ENCODE results near the gene COPS7B.

COPS7B gene

DNA sequence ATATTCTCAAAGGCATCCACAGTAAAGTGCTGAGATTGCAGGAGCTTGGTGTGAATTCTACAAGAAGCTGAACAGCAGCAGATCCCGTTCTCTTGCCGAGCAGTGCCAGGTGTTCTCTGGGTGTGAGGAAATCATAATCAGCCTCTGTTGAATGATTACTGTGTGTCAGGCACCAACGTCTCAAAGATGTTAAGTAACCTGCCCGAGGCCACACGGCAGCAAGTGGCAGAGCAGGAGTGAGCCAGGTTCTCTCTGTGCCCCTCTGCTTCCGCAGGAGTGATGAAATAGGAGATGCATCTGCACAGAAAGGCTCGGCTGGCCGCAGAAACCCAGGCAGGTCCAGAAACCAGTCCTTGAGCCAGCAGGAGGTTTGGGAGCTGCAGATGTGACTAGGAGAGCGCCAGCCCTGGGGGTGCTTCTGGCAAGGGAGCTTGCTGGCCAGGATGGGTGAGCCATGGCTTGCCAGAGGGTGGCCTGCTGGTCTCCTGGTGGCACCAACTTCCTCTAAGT is 68.4 kb downstream of the COPS7B start:
- Histone ChIP-seq H2AFZ (ENCODE audit: low read depth, low read length, severe bottlenecking) (no peak overlapping the region), H3K9me3 (ENCODE audit: insufficient read depth, low read length) (no peaks in the 10 kb centered on the region), H3K4me2 (ENCODE audit: low read depth, low read length, poor library complexity, severe bottlenecking) (no peak overlapping the region), H3K9me2 (replicated peaks; ENCODE audit: insufficient read depth, low read length) (no peaks in the 10 kb centered on the region), H3K27me3 (ENCODE audit: low read length) (no peaks in the 10 kb centered on the region), H3K79me2 (ENCODE audit: insufficient read depth, low read length) (no peaks in the 10 kb centered on the region), H3K4me3 (ENCODE audit: insufficient read depth, low read length, poor library complexity, severe bottlenecking) (no peak overlapping the region), H3K36me3 (ENCODE audit: low read length) (no peaks in the 10 kb centered on the region), H4K20me1 (ENCODE audit: low read depth, low read length) (no peaks in the 10 kb centered on the region), H3K9ac (ENCODE audit: low read length) (no peak overlapping the region), H3K27ac (ENCODE audit: low read depth, low read length) (no peak overlapping the region), H3F3A (ENCODE audit: insufficient read depth) (no peaks in the 10 kb centered on the region)
- TF ChIP-seq, protein P1, sequence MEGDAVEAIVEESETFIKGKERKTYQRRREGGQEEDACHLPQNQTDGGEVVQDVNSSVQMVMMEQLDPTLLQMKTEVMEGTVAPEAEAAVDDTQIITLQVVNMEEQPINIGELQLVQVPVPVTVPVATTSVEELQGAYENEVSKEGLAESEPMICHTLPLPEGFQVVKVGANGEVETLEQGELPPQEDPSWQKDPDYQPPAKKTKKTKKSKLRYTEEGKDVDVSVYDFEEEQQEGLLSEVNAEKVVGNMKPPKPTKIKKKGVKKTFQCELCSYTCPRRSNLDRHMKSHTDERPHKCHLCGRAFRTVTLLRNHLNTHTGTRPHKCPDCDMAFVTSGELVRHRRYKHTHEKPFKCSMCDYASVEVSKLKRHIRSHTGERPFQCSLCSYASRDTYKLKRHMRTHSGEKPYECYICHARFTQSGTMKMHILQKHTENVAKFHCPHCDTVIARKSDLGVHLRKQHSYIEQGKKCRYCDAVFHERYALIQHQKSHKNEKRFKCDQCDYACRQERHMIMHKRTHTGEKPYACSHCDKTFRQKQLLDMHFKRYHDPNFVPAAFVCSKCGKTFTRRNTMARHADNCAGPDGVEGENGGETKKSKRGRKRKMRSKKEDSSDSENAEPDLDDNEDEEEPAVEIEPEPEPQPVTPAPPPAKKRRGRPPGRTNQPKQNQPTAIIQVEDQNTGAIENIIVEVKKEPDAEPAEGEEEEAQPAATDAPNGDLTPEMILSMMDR (IDR thresholded peaks at IDR 0.05; ENCODE audit: insufficient read depth, low read length, poor library complexity, severe bottlenecking): no peak
- no peak for TF ChIP-seq EZH2phosphoT487 (conservative IDR thresholded peaks at IDR 0.05; ENCODE audit: low read length)

DNA sequence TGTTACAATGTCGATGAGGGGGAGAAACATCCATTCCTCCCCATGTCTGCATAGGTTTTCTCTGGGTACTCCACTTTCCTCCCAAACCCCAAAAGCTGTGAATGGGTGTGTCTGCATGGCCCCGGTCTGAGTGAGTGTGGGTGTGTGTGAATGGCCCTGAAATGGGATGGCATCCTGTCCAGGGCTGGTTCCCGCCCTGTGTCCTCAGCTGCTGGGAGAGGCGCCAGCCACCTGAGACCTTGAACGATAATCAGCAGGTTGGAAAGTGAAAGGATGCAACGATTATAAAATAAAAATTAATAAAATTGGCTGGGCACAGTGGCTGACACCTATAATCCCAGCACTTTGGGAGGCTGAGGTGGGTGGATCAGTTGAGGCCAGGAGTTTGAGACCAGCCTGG is 70.7 kb downstream of the COPS7B start:
- H3K4me3 ChIP-seq (ENCODE audit: insufficient read depth, low read length, poor library complexity, severe bottlenecking): no peak overlapping the region
- H3K9me2 ChIP-seq (replicated peaks; ENCODE audit: insufficient read depth, low read length): no peaks in the 10 kb centered on the region
- no peak overlapping the region for H3K4me2 ChIP-seq (ENCODE audit: low read depth, low read length, poor library complexity, severe bottlenecking)
- no peaks in the 10 kb centered on the region for H3K36me3 ChIP-seq (ENCODE audit: low read length)
- no peaks in the 10 kb centered on the region for H3K9me3 ChIP-seq (ENCODE audit: insufficient read depth, low read length)
- TF ChIP-seq, protein P1 (IDR thresholded peaks at IDR 0.05; ENCODE audit: insufficient read depth, low read length, poor library complexity, severe bottlenecking): no peak
- TF ChIP-seq EZH2phosphoT487 (conservative IDR thresholded peaks at IDR 0.05; ENCODE audit: low read length): no peak
- H3K9ac ChIP-seq (ENCODE audit: low read length): no peak overlapping the region
- H3K27ac ChIP-seq (ENCODE audit: low read depth, low read length): no peak overlapping the region
- no peaks in the 10 kb centered on the region for H3K79me2 ChIP-seq (ENCODE audit: insufficient read depth, low read length)
- no peaks in the 10 kb centered on the region for H3K27me3 ChIP-seq (ENCODE audit: low read length)
- no peaks in the 10 kb centered on the region for H4K20me1 ChIP-seq (ENCODE audit: low read depth, low read length)
- no peaks in the 10 kb centered on the region for H3F3A ChIP-seq (ENCODE audit: insufficient read depth)
- H2AFZ ChIP-seq (ENCODE audit: low read depth, low read length, severe bottlenecking): no peak overlapping the region

Measured in SU-DHL-6 (cell line).